GM23338 (cell line): ENCODE results near the gene PRRC2A. TPM values are rescaled to one million over a fixed set of nuclear protein-coding genes. Genes with fewer than 3 reads are reported as not detected.

ENCODE experiments used
- ATAC-seq: fragments of 200-7000 bp; cut with Tn5 transposase; 3 replicates; pipeline ENCODE4 v1.9.1; 2020
- DNase-seq: peaks from one replicate; pipeline ENCODE4 v3.0.0-alpha.2; 2015; ENCODE audit warnings: low spot score
- H2AFZ ChIP-seq: fragments of 200-600 bp; sonication (generic); 2 replicates; pipeline ENCODE4 v1.8.0; 2016; ENCODE audit warnings: antibody characterized with exemption, mild to moderate bottlenecking, moderate library complexity
- H3F3A ChIP-seq: fragments of 200-600 bp; sonication (generic); replicated peaks from 2 replicates; pipeline ENCODE4 v1.8.0; 2017; ENCODE audit warnings: antibody characterized with exemption, mixed run types, low read depth
- H3K27ac ChIP-seq: fragments of 200-600 bp; sonication (generic); 2 replicates; pipeline ENCODE4 v1.6.1; 2016; ENCODE audit warnings: low read depth
- H3K27me3 ChIP-seq: fragments of 200-600 bp; sonication (generic); 2 replicates; pipeline ENCODE4 v1.8.0; 2016; ENCODE audit warnings: mild to moderate bottlenecking, mixed run types, moderate library complexity; ENCODE audit not compliant: insufficient read depth
- H3K36me3 ChIP-seq: fragments of 200-600 bp; sonication (generic); 2 replicates; pipeline ENCODE4 v1.8.0; 2016; ENCODE audit warnings: mild to moderate bottlenecking; ENCODE audit not compliant: insufficient read depth
- H3K4me1 ChIP-seq: fragments of 200-600 bp; sonication (generic); 2 replicates; pipeline ENCODE4 v1.8.0; 2016; ENCODE audit warnings: mild to moderate bottlenecking, moderate library complexity; ENCODE audit not compliant: insufficient read depth
- H3K4me2 ChIP-seq: fragments of 200-600 bp; sonication (generic); 2 replicates; pipeline ENCODE4 v1.7.1; 2017; ENCODE audit warnings: mixed run types
- H3K4me3 ChIP-seq: fragments of 200-600 bp; sonication (generic); 2 replicates; pipeline ENCODE4 v1.6.1; 2016; ENCODE audit warnings: mixed run types
- H3K79me2 ChIP-seq: fragments of 200-600 bp; sonication (generic); replicated peaks from 2 replicates; pipeline ENCODE4 v1.8.0; 2017; ENCODE audit warnings: mild to moderate bottlenecking; ENCODE audit not compliant: insufficient read depth
- H3K9me2 ChIP-seq: fragments of 200-600 bp; sonication (generic); 2 replicates; pipeline ENCODE4 v1.8.0; 2017; ENCODE audit not compliant: insufficient read depth
- H4K20me1 ChIP-seq: fragments of 200-600 bp; sonication (generic); replicated peaks from 2 replicates; pipeline ENCODE4 v1.8.0; 2017; ENCODE audit warnings: mild to moderate bottlenecking; ENCODE audit not compliant: insufficient read depth
- H3K27ac Mint-ChIP-seq: 2 replicates; pipeline ENCODE4 v1.8.0; 2020; ENCODE audit warnings: inconsistent platforms, mild to moderate bottlenecking, moderate library complexity, mixed read lengths
- H3K27me3 Mint-ChIP-seq: 3 replicates; pipeline ENCODE4 v1.8.0; 2022; ENCODE audit warnings: low read depth, mild to moderate bottlenecking, moderate library complexity, mixed read lengths, inconsistent platforms; ENCODE audit not compliant: insufficient read depth, poor library complexity
- H3K36me3 Mint-ChIP-seq: 3 replicates; pipeline ENCODE4 v1.8.0; 2021; ENCODE audit warnings: low read depth, mild to moderate bottlenecking, inconsistent platforms, moderate library complexity, mixed read lengths
- H3K4me1 Mint-ChIP-seq: 3 replicates; pipeline ENCODE4 v1.8.0; 2020; ENCODE audit warnings: mild to moderate bottlenecking, inconsistent platforms, mixed read lengths
- H3K4me3 Mint-ChIP-seq: 3 replicates; pipeline ENCODE4 v1.8.0; 2021; ENCODE audit warnings: moderate library complexity, mild to moderate bottlenecking, inconsistent platforms, mixed read lengths
- H3K9me3 Mint-ChIP-seq: 3 replicates; pipeline ENCODE4 v1.8.0; 2020; ENCODE audit warnings: moderate library complexity, mild to moderate bottlenecking, inconsistent platforms, mixed read lengths
- CREB1 ChIP-seq: fragments of 250-450 bp; sonication (Bioruptor Pico); IDR thresholded peaks from 2 replicates; pipeline ENCODE4 v1.5.0; 2020; ENCODE audit warnings: low read depth, mild to moderate bottlenecking, moderate library complexity
- CTCF ChIP-seq, 2 experiments: fragments of 200-600 bp in 1 of 2; sonication (generic) in 1 of 2; conservative IDR thresholded peaks; 2 replicates each; pipeline versions ENCODE4 v1.5.1 to v1.6.1; 2016 to 2017; ENCODE audit warnings: antibody characterized with exemption in 2 of 2, low read depth in 2 of 2, mild to moderate bottlenecking in 2 of 2, moderate library complexity in 1 of 2
- POLR2AphosphoS5 ChIP-seq: IDR thresholded peaks from 2 replicates; pipeline ENCODE4 v1.6.1; 2016; ENCODE audit warnings: antibody characterized with exemption, low read depth
- ZNF462 ChIP-seq: fragments of 250-450 bp; sonication (Bioruptor Pico); IDR thresholded peaks from 2 replicates; pipeline ENCODE4 v1.5.0; 2020; ENCODE audit warnings: mild to moderate bottlenecking, moderate library complexity
- polyA plus RNA-seq: library from polyadenylated mRNA; unstranded; fragments of >200 nt; fragmentation: Nextera tagmentation; extraction: Ambion mirVana; gene quantifications from 2 replicates; pipeline ENCODE4 v1.2.1, GENCODE V29; 2016
- total RNA-seq: library from RNA; depleted of rRNA; stranded (reverse); fragments of >200 nt; shearing (Covaris generic); gene quantifications from 2 replicates; pipeline ENCODE4 v1.2.3, GENCODE V29; 2014

PRRC2A gene
- total and polyA plus RNA-seq, 2 experiments from 2014 or later, result 213 to 273 TPM

- ATAC-seq (peak; percentile 93), DNase-seq (peak; percentile 92)
- Histone ChIP-seq H3K4me2 (peak overlapping the region; percentile 96), H3K4me1 (peaks cover 4% of the 10 kb centered on the region; the same call in 1 of the 2 replicates), H3K36me3 (no peaks in the 10 kb centered on the region), H3K27me3 (peaks cover 20% of the 10 kb centered on the region), H3F3A (no peaks in the 10 kb centered on the region), H4K20me1 (no peaks in the 10 kb centered on the region), H3K27ac (no peak overlapping the region), H3K79me2 (no peaks in the 10 kb centered on the region), H3K4me3 (peak overlapping the region; percentile 95), H3K9me2 (no peaks in the 10 kb centered on the region), H2AFZ (peak overlapping the region; percentile 99)
- Mint-ChIP-seq H3K27ac (peak overlapping the region; percentile 60; the same call in 1 of the 2 replicates), H3K4me3 (peak overlapping the region; percentile 95), H3K27me3 (peaks cover 36% of the 10 kb centered on the region), H3K4me1 (peaks cover 24% of the 10 kb centered on the region), H3K9me3 (peaks cover 3% of the 10 kb centered on the region; the same call in 2 of the 3 replicates), H3K36me3 (no peaks in the 10 kb centered on the region)
- peak; percentile 73 to 87 for TF ChIP-seq CTCF (conservative IDR thresholded peaks at IDR 0.05; ENCODE audit: low read depth in 2 of 2)
- TF ChIP-seq CREB1 (CRISPR knock-in tag), result peak; percentile 66
- TF ChIP-seq POLR2AphosphoS5, result peak; percentile 74
- TF ChIP-seq ZNF462 (CRISPR knock-in tag), result no peak
Observed at GRCh38 chr6:31580807-31581433, 39.6 kb upstream of the PRRC2A start.
